GM23248 (cell line): ENCODE data around the gene HLX.

Experiments
- EZH2 ChIP-seq: fragments of 200-600 bp; sonication (generic); IDR thresholded peaks from 2 replicates; pipeline ENCODE4 v1.6.1; 2018; ENCODE audit warnings: antibody characterized with exemption, mild to moderate bottlenecking; ENCODE audit not compliant: insufficient read depth, poor library complexity, severe bottlenecking
- EZH2phosphoT487 ChIP-seq: fragments of 200-600 bp; sonication (generic); IDR thresholded peaks from 2 replicates; pipeline ENCODE4 v1.6.1; 2018; ENCODE audit warnings: antibody characterized with exemption, moderate library complexity, mild to moderate bottlenecking, low read depth; ENCODE audit not compliant: insufficient read depth

GRCh38 chr1:220885971-220886370 is 6.7 kb downstream of the HLX start:
- no peak for TF ChIP-seq EZH2
- TF ChIP-seq EZH2phosphoT487, result no peak
